Measurements from ENCODE around the gene AKAP4. TPM values are rescaled to one million over a fixed set of nuclear protein-coding genes. Genes with fewer than 3 reads are reported as not detected.

The AKAP4 gene, protein sequence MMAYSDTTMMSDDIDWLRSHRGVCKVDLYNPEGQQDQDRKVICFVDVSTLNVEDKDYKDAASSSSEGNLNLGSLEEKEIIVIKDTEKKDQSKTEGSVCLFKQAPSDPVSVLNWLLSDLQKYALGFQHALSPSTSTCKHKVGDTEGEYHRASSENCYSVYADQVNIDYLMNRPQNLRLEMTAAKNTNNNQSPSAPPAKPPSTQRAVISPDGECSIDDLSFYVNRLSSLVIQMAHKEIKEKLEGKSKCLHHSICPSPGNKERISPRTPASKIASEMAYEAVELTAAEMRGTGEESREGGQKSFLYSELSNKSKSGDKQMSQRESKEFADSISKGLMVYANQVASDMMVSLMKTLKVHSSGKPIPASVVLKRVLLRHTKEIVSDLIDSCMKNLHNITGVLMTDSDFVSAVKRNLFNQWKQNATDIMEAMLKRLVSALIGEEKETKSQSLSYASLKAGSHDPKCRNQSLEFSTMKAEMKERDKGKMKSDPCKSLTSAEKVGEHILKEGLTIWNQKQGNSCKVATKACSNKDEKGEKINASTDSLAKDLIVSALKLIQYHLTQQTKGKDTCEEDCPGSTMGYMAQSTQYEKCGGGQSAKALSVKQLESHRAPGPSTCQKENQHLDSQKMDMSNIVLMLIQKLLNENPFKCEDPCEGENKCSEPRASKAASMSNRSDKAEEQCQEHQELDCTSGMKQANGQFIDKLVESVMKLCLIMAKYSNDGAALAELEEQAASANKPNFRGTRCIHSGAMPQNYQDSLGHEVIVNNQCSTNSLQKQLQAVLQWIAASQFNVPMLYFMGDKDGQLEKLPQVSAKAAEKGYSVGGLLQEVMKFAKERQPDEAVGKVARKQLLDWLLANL
- total RNA-seq (2022): not detected in 2 replicates
- Bru-seq, nascent RNA: not detected
- BruChase-seq, experiment 1, labeled RNA remaining after a 6-hour chase: not detected
- not detected for BruChase-seq, experiment 2, labeled RNA remaining after a 2-hour chase
- long read RNA-seq: 0 reads

DNA sequence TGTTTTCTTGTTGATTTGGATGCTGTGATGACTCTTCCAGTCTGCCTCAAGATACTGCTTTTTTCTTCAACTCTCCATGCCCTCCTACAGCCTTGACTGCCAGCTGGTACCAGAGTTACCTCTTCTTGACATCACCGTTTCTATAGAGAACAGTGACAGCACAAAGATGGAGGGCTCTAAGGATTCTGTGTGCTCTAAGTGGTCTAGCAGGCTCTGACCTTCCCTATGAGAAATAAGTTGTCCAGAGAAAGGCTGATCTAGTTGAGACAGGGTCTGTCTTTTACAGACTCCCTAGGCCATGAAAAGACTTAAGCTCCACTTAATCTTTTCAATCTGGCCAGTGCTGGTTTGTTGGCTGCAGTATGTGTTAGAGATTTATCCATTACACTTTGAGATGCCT is at the start of gene AKAP4:
Gene AKAP4 (minus strand): TSS at position 101 of the 400 bp plus-strand sequence. CDS start 118 bp downstream, outside the sequence.
- Mint-ChIP-seq H3K4me3 (ENCODE audit: low read depth, unreplicated experiment) (no peak within 1 kb of the TSS), H3K27ac (ENCODE audit: unreplicated experiment) (peak within 1 kb of the TSS; percentile 71), H3K36me3 (ENCODE audit: insufficient read depth, unreplicated experiment) (peaks cover 9% of the 10 kb centered on the region), H3K4me1 (ENCODE audit: low read depth, unreplicated experiment) (peaks cover 32% of the 10 kb centered on the region), H3K9me3 (ENCODE audit: low read depth, unreplicated experiment) (no peaks in the 10 kb centered on the region), H3K27me3 (ENCODE audit: unreplicated experiment) (no peaks in the 10 kb centered on the region)
- CTCF ChIA-PET: no interaction called here
- DNase-seq: no peak
- no TSS peak for BruUV-seq (replicated peaks)
- intact Hi-C loops (cut with micrococcal nuclease; ENCODE audit: unreplicated experiment): loop anchor here (5.0 kb wide), 1 partner anchor 49 kb away; no protein-coding TSS in a partner anchor
- TF ChIP-seq, protein P1, sequence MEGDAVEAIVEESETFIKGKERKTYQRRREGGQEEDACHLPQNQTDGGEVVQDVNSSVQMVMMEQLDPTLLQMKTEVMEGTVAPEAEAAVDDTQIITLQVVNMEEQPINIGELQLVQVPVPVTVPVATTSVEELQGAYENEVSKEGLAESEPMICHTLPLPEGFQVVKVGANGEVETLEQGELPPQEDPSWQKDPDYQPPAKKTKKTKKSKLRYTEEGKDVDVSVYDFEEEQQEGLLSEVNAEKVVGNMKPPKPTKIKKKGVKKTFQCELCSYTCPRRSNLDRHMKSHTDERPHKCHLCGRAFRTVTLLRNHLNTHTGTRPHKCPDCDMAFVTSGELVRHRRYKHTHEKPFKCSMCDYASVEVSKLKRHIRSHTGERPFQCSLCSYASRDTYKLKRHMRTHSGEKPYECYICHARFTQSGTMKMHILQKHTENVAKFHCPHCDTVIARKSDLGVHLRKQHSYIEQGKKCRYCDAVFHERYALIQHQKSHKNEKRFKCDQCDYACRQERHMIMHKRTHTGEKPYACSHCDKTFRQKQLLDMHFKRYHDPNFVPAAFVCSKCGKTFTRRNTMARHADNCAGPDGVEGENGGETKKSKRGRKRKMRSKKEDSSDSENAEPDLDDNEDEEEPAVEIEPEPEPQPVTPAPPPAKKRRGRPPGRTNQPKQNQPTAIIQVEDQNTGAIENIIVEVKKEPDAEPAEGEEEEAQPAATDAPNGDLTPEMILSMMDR (IDR thresholded peaks at IDR 0.05; ENCODE audit: unreplicated experiment): no peak

DNA sequence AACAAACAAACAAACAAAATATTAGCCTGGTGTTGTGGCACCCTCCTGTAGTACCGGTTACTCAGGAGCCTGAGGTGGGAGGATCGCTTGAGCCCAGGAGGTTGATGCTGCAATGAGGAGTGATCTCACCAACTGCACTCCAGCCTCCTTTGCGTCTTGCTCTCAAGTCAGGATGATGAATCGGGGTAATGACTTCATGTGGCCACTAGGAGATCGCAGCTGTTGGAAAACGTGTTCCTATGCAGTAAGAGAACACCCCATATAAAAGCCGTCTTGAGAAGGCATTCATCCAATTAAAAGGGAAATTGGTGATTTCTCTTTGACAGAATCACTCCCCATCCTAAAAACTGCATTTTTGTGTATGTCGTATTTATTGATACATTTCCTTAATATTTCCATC is 10.7 kb upstream of the AKAP4 start:
- TF ChIP-seq, protein P1 (IDR thresholded peaks at IDR 0.05; ENCODE audit: unreplicated experiment): no peak
- Mint-ChIP-seq H3K27me3 (ENCODE audit: unreplicated experiment) (no peaks in the 10 kb centered on the region), H3K27ac (ENCODE audit: unreplicated experiment) (no peak overlapping the region), H3K4me3 (ENCODE audit: low read depth, unreplicated experiment) (no peak overlapping the region), H3K36me3 (ENCODE audit: insufficient read depth, unreplicated experiment) (no peaks in the 10 kb centered on the region), H3K4me1 (ENCODE audit: low read depth, unreplicated experiment) (no peaks in the 10 kb centered on the region), H3K9me3 (ENCODE audit: low read depth, unreplicated experiment) (no peaks in the 10 kb centered on the region)
- CTCF ChIA-PET: no interaction called here
- no TSS peak for BruUV-seq (replicated peaks)
- intact Hi-C loops (cut with micrococcal nuclease; ENCODE audit: unreplicated experiment): no loop called here
- DNase-seq: no peak

DNA sequence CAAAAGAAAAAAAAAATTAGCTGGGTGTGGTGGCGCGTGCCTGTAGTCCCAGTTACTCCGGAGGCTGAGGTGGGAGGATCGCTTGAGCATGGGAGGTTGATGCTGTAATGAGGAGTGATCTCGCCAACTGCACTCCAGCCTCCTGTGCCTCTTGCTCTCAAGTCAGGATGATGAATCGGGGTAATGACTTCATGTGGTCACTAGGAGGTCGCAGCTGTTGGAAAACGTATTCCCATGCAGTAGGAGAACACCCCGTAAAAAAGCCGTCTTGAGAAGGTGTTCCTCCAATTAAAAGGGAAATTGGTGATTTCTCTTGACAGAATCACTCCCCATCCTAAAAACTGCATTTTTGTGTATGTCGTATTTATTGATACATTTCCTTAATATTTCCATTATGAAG is 5.9 kb upstream of the AKAP4 start:
- CTCF ChIA-PET: no interaction called here
- TF ChIP-seq, protein P1 (IDR thresholded peaks at IDR 0.05; ENCODE audit: unreplicated experiment): no peak
- Mint-ChIP-seq H3K36me3 (ENCODE audit: insufficient read depth, unreplicated experiment) (peaks cover 9% of the 10 kb centered on the region), H3K9me3 (ENCODE audit: low read depth, unreplicated experiment) (no peaks in the 10 kb centered on the region), H3K4me1 (ENCODE audit: low read depth, unreplicated experiment) (peaks cover 20% of the 10 kb centered on the region), H3K4me3 (ENCODE audit: low read depth, unreplicated experiment) (no peak overlapping the region), H3K27ac (ENCODE audit: unreplicated experiment) (no peak overlapping the region), H3K27me3 (ENCODE audit: unreplicated experiment) (no peaks in the 10 kb centered on the region)
- BruUV-seq (replicated peaks): no TSS peak
- intact Hi-C loops (cut with micrococcal nuclease; ENCODE audit: unreplicated experiment): no loop called here
- no peak for DNase-seq

DNA sequence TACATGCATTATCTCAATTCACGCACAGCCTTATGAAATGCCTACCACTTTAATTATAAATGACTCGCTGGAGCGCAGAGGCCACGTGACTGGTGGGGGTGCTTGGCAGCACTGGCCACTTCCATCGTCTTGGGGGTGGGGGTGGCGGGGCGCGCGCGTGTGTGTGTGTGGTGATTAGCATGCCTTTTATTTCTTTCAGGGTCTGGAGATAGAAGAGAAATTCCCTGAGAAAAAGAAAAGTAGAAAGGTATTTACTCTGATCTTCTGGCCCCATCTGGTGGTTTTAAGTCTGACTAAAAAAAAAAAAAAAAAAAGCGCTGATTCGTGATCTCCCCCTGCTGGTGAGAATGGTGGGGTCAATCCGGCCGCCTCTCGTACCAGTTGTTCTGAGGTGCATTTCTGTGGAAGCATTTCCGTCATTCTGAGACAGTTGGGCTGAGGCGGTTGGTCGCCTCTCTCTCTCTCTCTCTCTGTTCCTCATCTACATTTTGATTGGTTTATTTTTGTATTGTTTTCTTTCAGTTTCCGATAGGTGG is 3.6 kb upstream of the AKAP4 start, which contains the start of gene CCNB3:
Gene CCNB3 (plus strand): TSS at position 402 of the 536 bp plus-strand sequence. CDS start 80,399 bp downstream, outside the sequence.
- no TSS peak for BruUV-seq (replicated peaks)
- Mint-ChIP-seq H3K27ac (ENCODE audit: unreplicated experiment) (peak within 1 kb of the TSS; percentile 80), H3K36me3 (ENCODE audit: insufficient read depth, unreplicated experiment) (peaks cover 9% of the 10 kb centered on the region), H3K9me3 (ENCODE audit: low read depth, unreplicated experiment) (no peaks in the 10 kb centered on the region), H3K27me3 (ENCODE audit: unreplicated experiment) (no peaks in the 10 kb centered on the region), H3K4me3 (ENCODE audit: low read depth, unreplicated experiment) (peak within 1 kb of the TSS; percentile 58), H3K4me1 (ENCODE audit: low read depth, unreplicated experiment) (peaks cover 23% of the 10 kb centered on the region)
- TF ChIP-seq, protein P1 (IDR thresholded peaks at IDR 0.05; ENCODE audit: unreplicated experiment): peak; percentile 69
- CTCF ChIA-PET: interaction anchor here (0.6 to 1.8 kb wide), 4 partner anchors 10 to 106 kb away, joined by 3 to 13 read pairs (median 3); no protein-coding TSS in a partner anchor
- peak; percentile 62 for DNase-seq
- intact Hi-C loops (cut with micrococcal nuclease; ENCODE audit: unreplicated experiment): loop anchor here (1.0 to 5.0 kb wide), 4 partner anchors 52 to 290 kb away; partner anchors contain the start of gene CLCN5

All from Calu3 (cell line).